Trophoblast cell (in vitro differentiated cells and primary cell): ENCODE results near the gene DDX41.
A peak's percentile ranks its signal among the peaks of the same experiment; 100 is the strongest.

Source experiments
- DNase-seq, 2 donors: peaks; one replicate each; pipeline ENCODE4 v3.0.0-alpha.2; 2016
- H2AFZ ChIP-seq: 2 replicates; pipeline ENCODE4 v1.6.1; 2013; ENCODE audit warnings: low read length, moderate library complexity, mild to moderate bottlenecking; ENCODE audit not compliant: insufficient read depth, poor library complexity
- H2AK5ac ChIP-seq: 2 replicates; pipeline ENCODE4 v1.6.1; 2013; ENCODE audit warnings: mild to moderate bottlenecking, low read length
- H2BK120ac ChIP-seq: 2 replicates; pipeline ENCODE4 v1.6.1; 2013; ENCODE audit warnings: low read length, mild to moderate bottlenecking, moderate library complexity; ENCODE audit not compliant: insufficient read depth, poor library complexity
- H2BK12ac ChIP-seq: 2 replicates; pipeline ENCODE4 v1.6.1; 2013; ENCODE audit warnings: mild to moderate bottlenecking, low read length, moderate library complexity
- H2BK5ac ChIP-seq: 2 replicates; pipeline ENCODE4 v1.6.1; 2013; ENCODE audit warnings: low read length, low read depth, moderate library complexity, mild to moderate bottlenecking; ENCODE audit not compliant: poor library complexity
- H3K14ac ChIP-seq: 2 replicates; pipeline ENCODE4 v1.6.1; 2013; ENCODE audit warnings: mild to moderate bottlenecking, low read length
- H3K18ac ChIP-seq: 2 replicates; pipeline ENCODE4 v1.6.1; 2013; ENCODE audit warnings: mild to moderate bottlenecking, low read length
- H3K23ac ChIP-seq: 2 replicates; pipeline ENCODE4 v1.6.1; 2013; ENCODE audit warnings: low read length
- H3K27ac ChIP-seq: 2 replicates; pipeline ENCODE4 v1.5.1; 2013; ENCODE audit warnings: low read depth, mild to moderate bottlenecking, inconsistent platforms, low read length, moderate library complexity
- H3K27me3 ChIP-seq: 2 replicates; pipeline ENCODE4 v1.6.1; 2013; ENCODE audit warnings: inconsistent platforms, mild to moderate bottlenecking, low read length, moderate library complexity; ENCODE audit not compliant: insufficient read depth
- H3K36me3 ChIP-seq, 2 experiments: 1 replicate in 1 of 2; 2 replicates in 1 of 2; pipeline ENCODE4 v1.6.1; 2013; ENCODE audit warnings: low read length in 2 of 2, mild to moderate bottlenecking in 2 of 2, moderate library complexity in 1 of 2; ENCODE audit not compliant: insufficient read depth in 2 of 2, control insufficient read depth in 1 of 2
- H3K4ac ChIP-seq: 2 replicates; pipeline ENCODE4 v1.6.1; 2013; ENCODE audit warnings: low read depth, mild to moderate bottlenecking, low read length, moderate library complexity
- H3K4me1 ChIP-seq, 2 experiments: 1 replicate in 1 of 2; 2 replicates in 1 of 2; pipeline ENCODE4 v1.6.1; 2013; ENCODE audit warnings: low read length in 2 of 2, mild to moderate bottlenecking in 2 of 2, moderate library complexity in 1 of 2; ENCODE audit not compliant: insufficient read depth in 2 of 2, control insufficient read depth in 1 of 2
- H3K4me2 ChIP-seq: 2 replicates; pipeline ENCODE4 v1.6.1; 2013; ENCODE audit warnings: inconsistent platforms, mild to moderate bottlenecking, low read length, moderate library complexity
- H3K4me3 ChIP-seq: 2 replicates; pipeline ENCODE4 v1.5.1; 2013; ENCODE audit warnings: mild to moderate bottlenecking, low read depth, low read length, inconsistent platforms
- H3K79me1 ChIP-seq: one replicate; pipeline ENCODE4 v1.6.1; 2013; ENCODE audit warnings: low read length
- H3K79me2 ChIP-seq: 2 replicates; pipeline ENCODE4 v1.6.1; 2013; ENCODE audit warnings: low read length, mild to moderate bottlenecking; ENCODE audit not compliant: control insufficient read depth, insufficient read depth, poor library complexity
- H3K9ac ChIP-seq: 2 replicates; pipeline ENCODE4 v1.6.1; 2013; ENCODE audit warnings: mild to moderate bottlenecking, low read length
- H3K9me3 ChIP-seq: 2 replicates; pipeline ENCODE4 v1.6.1; 2013; ENCODE audit warnings: low read depth, mild to moderate bottlenecking, control low read depth, inconsistent platforms, low read length; ENCODE audit not compliant: insufficient read depth
- H4K12ac ChIP-seq: 2 replicates; pipeline ENCODE4 v1.6.1; 2013; ENCODE audit warnings: low read depth, mild to moderate bottlenecking, low read length, moderate library complexity
- H4K8ac ChIP-seq: 2 replicates; pipeline ENCODE4 v1.6.1; 2013; ENCODE audit warnings: low read depth, mild to moderate bottlenecking, low read length, moderate library complexity
- H4K91ac ChIP-seq: one replicate; pipeline ENCODE4 v1.6.1; 2013; ENCODE audit warnings: low read depth, mild to moderate bottlenecking, low read length, moderate library complexity
- WGBS: extraction: QIAGEN DNeasy Blood & Tissue Kit; methylation state at CpG from one replicate; pipeline ENCODE4 v1.1.7; 2013; ENCODE audit warnings: missing lambda C conversion rate; ENCODE audit not compliant: insufficient read length, insufficient coverage; ENCODE audit errors: extremely low coverage; 5-methylcytosine and 5-hydroxymethylcytosine counted together

The DDX41 gene

DNA sequence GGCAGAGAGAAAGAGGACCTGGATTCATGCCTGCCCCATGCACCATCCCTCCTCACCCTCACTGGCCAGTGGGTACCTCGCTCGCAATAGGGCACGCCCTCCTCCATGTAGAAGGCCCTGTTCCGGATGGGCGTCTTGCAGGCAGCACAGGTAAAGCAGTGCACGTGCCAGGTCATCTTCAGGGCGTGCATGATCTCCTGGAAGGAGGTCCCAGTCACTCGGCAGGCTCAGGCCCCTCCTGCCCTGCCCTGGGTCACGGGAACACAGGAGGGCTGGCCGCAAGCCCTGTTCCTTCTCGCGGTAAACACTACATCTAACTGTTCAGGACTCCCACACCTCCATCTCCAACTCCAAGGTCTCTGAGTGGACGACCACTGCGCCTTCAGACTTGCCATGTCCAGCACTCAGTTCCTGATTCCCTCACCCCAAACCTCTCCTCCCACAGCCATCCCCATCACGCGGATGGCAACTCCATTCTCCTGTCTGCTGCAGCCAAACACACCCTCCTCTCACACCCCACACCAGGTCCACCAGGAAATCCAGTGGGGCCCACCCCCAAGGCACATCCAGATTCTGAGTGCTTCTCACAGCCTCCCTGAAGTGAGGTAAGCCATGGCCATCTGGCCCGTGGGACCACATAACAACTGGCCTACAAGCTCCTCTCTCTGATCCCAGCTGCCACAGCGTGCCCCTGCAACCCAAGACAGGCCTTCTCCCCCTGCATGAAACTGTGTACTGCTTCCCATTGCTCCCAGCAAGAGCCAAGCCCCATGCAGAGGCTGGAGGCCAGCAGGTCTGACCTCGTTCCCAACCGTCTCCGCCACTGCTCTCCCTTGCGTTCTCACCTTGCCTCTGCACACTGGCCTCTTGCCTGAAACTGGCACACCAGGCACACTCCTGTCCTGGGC lies 32.5 kb downstream of the DDX41 start:
- peak overlapping the region; percentile 14 for H4K8ac ChIP-seq
- no CpG with 5 or more reads among the region's 22 CpGs for WGBS
- no peaks in the 10 kb centered on the region for H3K27me3 ChIP-seq
- H3K23ac ChIP-seq: no peak overlapping the region
- peaks cover 0 to 3% of the 10 kb centered on the region in 2 experiments for H3K4me1 ChIP-seq
- peak overlapping the region; percentile 12 for H4K12ac ChIP-seq
- no peaks in the 10 kb centered on the region for H3K9me3 ChIP-seq
- no peak overlapping the region for H2BK5ac ChIP-seq
- no peak overlapping the region for H2BK120ac ChIP-seq
- H2BK12ac ChIP-seq: no peak overlapping the region
- no peak overlapping the region for H3K14ac ChIP-seq
- H3K79me2 ChIP-seq: no peaks in the 10 kb centered on the region
- no peak overlapping the region for H3K27ac ChIP-seq
- H2AK5ac ChIP-seq: no peak overlapping the region
- H3K18ac ChIP-seq: no peak overlapping the region
- no peaks in the 10 kb centered on the region for H3K79me1 ChIP-seq
- H2AFZ ChIP-seq: no peak overlapping the region
- no peak overlapping the region for H4K91ac ChIP-seq
- H3K4me2 ChIP-seq: no peak overlapping the region
- H3K9ac ChIP-seq: no peak overlapping the region
- peaks cover 70 to 75% of the 10 kb centered on the region in 2 experiments for H3K36me3 ChIP-seq
- no peak overlapping the region for H3K4ac ChIP-seq
- DNase-seq: no peak
- H3K4me3 ChIP-seq: no peak overlapping the region

DNA sequence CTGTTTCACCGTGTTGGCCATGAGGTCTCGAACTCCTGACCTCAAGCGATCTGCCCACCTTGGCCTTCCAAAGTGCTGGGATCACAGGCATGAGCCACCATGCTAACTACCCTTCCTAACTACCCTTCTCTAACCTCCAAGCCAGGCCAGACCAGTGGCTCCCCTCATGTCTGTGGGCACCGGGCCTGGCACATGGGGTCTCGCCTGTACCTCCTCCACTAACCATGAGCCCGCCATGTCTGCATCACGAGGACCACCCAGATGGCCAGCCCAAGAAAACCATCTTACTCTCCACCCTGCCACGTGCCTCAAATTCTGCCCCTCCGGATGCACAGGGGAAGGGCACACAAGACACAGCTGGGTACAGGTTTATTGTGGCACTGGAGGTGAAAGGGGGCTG lies 33.7 kb downstream of the DDX41 start:
- H3K18ac ChIP-seq: no peak overlapping the region
- H3K4me3 ChIP-seq: no peak overlapping the region
- no peak for DNase-seq
- H3K27me3 ChIP-seq: no peaks in the 10 kb centered on the region
- WGBS: no CpG with 5 or more reads among the region's 9 CpGs
- no peaks in the 10 kb centered on the region for H3K79me1 ChIP-seq
- H2AK5ac ChIP-seq: no peak overlapping the region
- no peaks in the 10 kb centered on the region for H3K9me3 ChIP-seq
- no peak overlapping the region for H4K8ac ChIP-seq
- H3K4me2 ChIP-seq: no peak overlapping the region
- peaks cover 0 to 4% of the 10 kb centered on the region in 2 experiments for H3K4me1 ChIP-seq
- peaks cover 58 to 65% of the 10 kb centered on the region in 2 experiments for H3K36me3 ChIP-seq
- no peak overlapping the region for H3K27ac ChIP-seq
- no peak overlapping the region for H3K14ac ChIP-seq
- no peak overlapping the region for H3K23ac ChIP-seq
- H3K9ac ChIP-seq: no peak overlapping the region
- H3K79me2 ChIP-seq: no peaks in the 10 kb centered on the region
- no peak overlapping the region for H2AFZ ChIP-seq
- no peak overlapping the region for H2BK5ac ChIP-seq
- H4K12ac ChIP-seq: peak overlapping the region; percentile 48
- H3K4ac ChIP-seq: no peak overlapping the region
- H4K91ac ChIP-seq: no peak overlapping the region
- no peak overlapping the region for H2BK12ac ChIP-seq
- H2BK120ac ChIP-seq: no peak overlapping the region

DNA sequence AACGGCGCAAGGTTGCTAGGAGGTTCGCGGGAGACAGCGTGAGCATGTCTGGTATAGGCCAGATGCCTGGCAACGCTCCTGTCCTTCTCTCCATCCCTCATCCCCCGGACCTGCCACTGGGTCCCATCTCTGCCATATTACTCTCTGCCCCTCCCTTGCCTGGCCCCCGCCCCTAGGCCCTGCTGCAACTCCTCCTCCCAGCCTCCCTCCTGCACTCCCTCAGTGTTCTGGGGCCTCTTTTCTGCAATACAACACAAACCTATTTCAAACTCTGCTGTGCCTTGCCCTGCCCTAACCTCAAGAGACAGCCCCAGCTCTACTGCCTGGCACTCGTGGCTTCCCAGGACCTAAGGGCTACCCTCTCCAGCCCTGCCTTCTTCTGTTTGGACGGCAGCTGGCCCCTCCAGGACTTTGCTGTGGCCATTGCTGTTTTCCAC lies 34.4 kb downstream of the DDX41 start:
- H2BK120ac ChIP-seq: no peak overlapping the region
- no peak overlapping the region for H2AK5ac ChIP-seq
- H3K9ac ChIP-seq: no peak overlapping the region
- H4K12ac ChIP-seq: no peak overlapping the region
- H3K4ac ChIP-seq: no peak overlapping the region
- no peak overlapping the region for H3K14ac ChIP-seq
- no peak overlapping the region for H3K23ac ChIP-seq
- no peaks in the 10 kb centered on the region for H3K9me3 ChIP-seq
- no peak overlapping the region for H4K91ac ChIP-seq
- no peak overlapping the region for H3K4me3 ChIP-seq
- peaks cover 0 to 4% of the 10 kb centered on the region in 2 experiments for H3K4me1 ChIP-seq
- no peak overlapping the region for H2BK12ac ChIP-seq
- no peak overlapping the region for H2BK5ac ChIP-seq
- no peak overlapping the region for H3K27ac ChIP-seq
- no peak overlapping the region for H3K4me2 ChIP-seq
- H3K18ac ChIP-seq: no peak overlapping the region
- WGBS: no CpG with 5 or more reads among the region's 10 CpGs
- DNase-seq: no peak
- no peaks in the 10 kb centered on the region for H3K79me1 ChIP-seq
- no peak overlapping the region for H2AFZ ChIP-seq
- no peaks in the 10 kb centered on the region for H3K27me3 ChIP-seq
- H3K79me2 ChIP-seq: no peaks in the 10 kb centered on the region
- no peak overlapping the region for H4K8ac ChIP-seq
- H3K36me3 ChIP-seq: peaks cover 51 to 59% of the 10 kb centered on the region in 2 experiments

DNA sequence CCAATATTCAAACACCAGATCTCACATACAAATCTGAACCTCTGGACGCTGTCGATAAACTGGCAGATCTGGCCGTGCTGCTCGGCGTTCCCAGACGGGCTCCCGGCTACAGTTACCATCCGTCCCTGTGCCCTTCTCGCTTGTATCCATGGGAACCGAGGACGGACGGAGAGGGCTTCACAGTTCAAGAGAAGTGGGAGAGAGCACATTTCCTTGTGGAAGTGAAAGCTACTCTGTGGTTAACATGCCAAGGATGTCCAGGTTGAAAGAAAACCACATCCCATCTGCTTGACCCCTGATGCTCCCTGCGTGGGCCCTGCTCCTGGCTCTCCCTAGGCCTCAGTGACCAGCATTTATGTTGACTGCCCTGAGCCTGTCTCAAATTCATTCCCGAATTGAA lies 37.0 kb downstream of the DDX41 start:
- no peak overlapping the region for H3K9ac ChIP-seq
- no peak overlapping the region for H2AFZ ChIP-seq
- H3K23ac ChIP-seq: no peak overlapping the region
- H3K9me3 ChIP-seq: no peaks in the 10 kb centered on the region
- H3K79me1 ChIP-seq: no peaks in the 10 kb centered on the region
- no peak overlapping the region for H3K4me3 ChIP-seq
- H2BK5ac ChIP-seq: no peak overlapping the region
- no peak overlapping the region for H3K18ac ChIP-seq
- DNase-seq: no peak
- H3K4me2 ChIP-seq: no peak overlapping the region
- H2AK5ac ChIP-seq: no peak overlapping the region
- no peak overlapping the region for H3K14ac ChIP-seq
- WGBS: no CpG with 5 or more reads among the region's 14 CpGs
- peaks cover 29 to 38% of the 10 kb centered on the region in 2 experiments for H3K36me3 ChIP-seq
- H4K12ac ChIP-seq: no peak overlapping the region
- no peak overlapping the region for H3K27ac ChIP-seq
- H2BK120ac ChIP-seq: no peak overlapping the region
- no peaks in the 10 kb centered on the region for H3K27me3 ChIP-seq
- no peak overlapping the region for H3K4ac ChIP-seq
- H4K8ac ChIP-seq: no peak overlapping the region
- H2BK12ac ChIP-seq: no peak overlapping the region
- H4K91ac ChIP-seq: no peak overlapping the region
- H3K4me1 ChIP-seq: peaks cover 0 to 4% of the 10 kb centered on the region in 2 experiments
- H3K79me2 ChIP-seq: no peaks in the 10 kb centered on the region
